Prostate gland (tissue), 2 donors: ENCODE measurements around the gene MPHOSPH9. TPM values are rescaled to one million over a fixed set of nuclear protein-coding genes. Genes with fewer than 3 reads are reported as not detected.
A peak's percentile ranks its signal among the peaks of the same experiment; 100 is the strongest.

Source experiments
- DNase-seq: peaks from one replicate; pipeline ENCODE4 v3.0.0-alpha.2; 2019; ENCODE audit warnings: low spot score
- H3K27ac ChIP-seq, 2 donors: fragments of 200-600 bp; sonication (generic); 2 replicates each; pipeline ENCODE4 v1.5.1; 2017 to 2019
- H3K27me3 ChIP-seq: fragments of 200-600 bp; sonication (generic); replicated peaks from 2 replicates; pipeline ENCODE4 v1.5.1; 2019; ENCODE audit not compliant: insufficient read depth
- H3K36me3 ChIP-seq, 2 donors: fragments of 200-600 bp; sonication (generic); 1 replicate in 1 of 2; 2 replicates in 1 of 2; pipeline versions ENCODE4 v1.5.1 to v1.8.1; 2017 to 2019
- H3K4me1 ChIP-seq: fragments of 200-600 bp; sonication (generic); replicated peaks from 2 replicates; pipeline ENCODE4 v1.5.1; 2019
- H3K4me3 ChIP-seq, 2 donors: fragments of 200-600 bp; sonication (generic); 2 replicates each; pipeline ENCODE4 v1.5.1; 2017 to 2019
- H3K9me3 ChIP-seq: fragments of 200-600 bp; sonication (generic); 2 replicates; pipeline ENCODE4 v1.5.1; 2017
- POLR2A ChIP-seq: fragments of 450-650 bp; IDR thresholded peaks from one replicate; pipeline ENCODE4 v1.6.1; 2016; ENCODE audit warnings: antibody characterized with exemption, mild to moderate bottlenecking
- POLR2AphosphoS5 ChIP-seq: sonication (generic); formaldehyde crosslinking; IDR thresholded peaks from one replicate; pipeline ENCODE4 v1.6.1; 2017; ENCODE audit warnings: antibody characterized with exemption
- WGBS: methylation state at CpG from one replicate; pipeline ENCODE4 v1.1.5; 2018; 5-methylcytosine and 5-hydroxymethylcytosine counted together
- intact Hi-C: fragments of 100-400 bp; cut with DNase I; formaldehyde crosslinking; loops from one replicate; pipeline ENCODE4 v1.14.2; 2022
- total RNA-seq, 2 donors: library from RNA; depleted of rRNA; stranded (reverse); fragments of >200 nt; gene quantifications; one replicate each; pipeline ENCODE4 v1.1.0, GENCODE V29; 2016
- TF ChIP-seq, protein P1 (sequence below), 4 experiments: fragments of 200-600 bp in 2 of 4; fragments of 450-650 bp in 2 of 4; sonication (generic) in 2 of 4; IDR thresholded peaks; 1 replicate in 3 of 4; 2 replicates in 1 of 4; pipeline ENCODE4 v1.5.1; 2016 to 2019; ENCODE audit warnings: antibody characterized with exemption in 4 of 4, mild to moderate bottlenecking in 2 of 4, moderate library complexity in 2 of 4

MPHOSPH9 gene
- total RNA-seq, 2 donors from 2014 or later = 24.3 to 25.0 TPM

GRCh38 chr12:123148655-123149054 lies 84.3 kb downstream of the MPHOSPH9 start:
- TF ChIP-seq, protein P1, sequence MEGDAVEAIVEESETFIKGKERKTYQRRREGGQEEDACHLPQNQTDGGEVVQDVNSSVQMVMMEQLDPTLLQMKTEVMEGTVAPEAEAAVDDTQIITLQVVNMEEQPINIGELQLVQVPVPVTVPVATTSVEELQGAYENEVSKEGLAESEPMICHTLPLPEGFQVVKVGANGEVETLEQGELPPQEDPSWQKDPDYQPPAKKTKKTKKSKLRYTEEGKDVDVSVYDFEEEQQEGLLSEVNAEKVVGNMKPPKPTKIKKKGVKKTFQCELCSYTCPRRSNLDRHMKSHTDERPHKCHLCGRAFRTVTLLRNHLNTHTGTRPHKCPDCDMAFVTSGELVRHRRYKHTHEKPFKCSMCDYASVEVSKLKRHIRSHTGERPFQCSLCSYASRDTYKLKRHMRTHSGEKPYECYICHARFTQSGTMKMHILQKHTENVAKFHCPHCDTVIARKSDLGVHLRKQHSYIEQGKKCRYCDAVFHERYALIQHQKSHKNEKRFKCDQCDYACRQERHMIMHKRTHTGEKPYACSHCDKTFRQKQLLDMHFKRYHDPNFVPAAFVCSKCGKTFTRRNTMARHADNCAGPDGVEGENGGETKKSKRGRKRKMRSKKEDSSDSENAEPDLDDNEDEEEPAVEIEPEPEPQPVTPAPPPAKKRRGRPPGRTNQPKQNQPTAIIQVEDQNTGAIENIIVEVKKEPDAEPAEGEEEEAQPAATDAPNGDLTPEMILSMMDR (IDR thresholded peaks at IDR 0.05) = no peak
- TF ChIP-seq POLR2AphosphoS5 (no peak), POLR2A (no peak)
- no peak for DNase-seq
- Histone ChIP-seq H3K4me3 (no peak overlapping the region), H3K9me3 (no peaks in the 10 kb centered on the region), H3K27me3 (no peaks in the 10 kb centered on the region), H3K27ac (peak overlapping the region in 1 of 2 donors; percentile 74), H3K4me1 (peaks cover 6% of the 10 kb centered on the region), H3K36me3 (no peaks in the 10 kb centered on the region)
- 76% methylated on average over 5 of the region's 5 CpGs for WGBS
- intact Hi-C loops = no loop called here

DNA sequence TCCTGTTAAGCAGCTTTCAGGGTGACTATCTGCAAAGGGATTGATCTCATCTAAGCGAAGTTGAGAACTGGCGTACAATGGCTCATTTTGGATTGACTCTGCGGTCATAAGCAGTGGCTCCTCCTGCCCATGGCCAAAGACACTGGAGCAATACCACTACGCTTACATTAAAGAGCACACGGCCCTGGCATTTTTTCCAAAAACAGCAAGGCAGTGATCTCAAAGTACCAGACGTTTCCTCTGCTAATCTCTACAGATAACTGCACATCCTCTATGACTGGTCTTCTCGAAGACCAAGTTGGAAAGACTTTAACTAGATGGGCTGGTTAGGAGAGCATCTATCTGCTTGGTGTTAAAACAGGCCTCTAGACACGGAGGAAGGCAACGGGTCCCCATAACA lies 84.7 kb downstream of the MPHOSPH9 start:
- Histone ChIP-seq H3K27me3 (no peaks in the 10 kb centered on the region), H3K9me3 (no peaks in the 10 kb centered on the region), H3K27ac (no peak overlapping the region), H3K36me3 (no peaks in the 10 kb centered on the region), H3K4me1 (peaks cover 6% of the 10 kb centered on the region), H3K4me3 (no peak overlapping the region)
- intact Hi-C loops = no loop called here
- TF ChIP-seq, protein P1 (IDR thresholded peaks at IDR 0.05) = no peak
- TF ChIP-seq POLR2A (no peak), POLR2AphosphoS5 (no peak)
- 77% methylated on average over 9 of the region's 9 CpGs for WGBS
- no peak for DNase-seq

DNA sequence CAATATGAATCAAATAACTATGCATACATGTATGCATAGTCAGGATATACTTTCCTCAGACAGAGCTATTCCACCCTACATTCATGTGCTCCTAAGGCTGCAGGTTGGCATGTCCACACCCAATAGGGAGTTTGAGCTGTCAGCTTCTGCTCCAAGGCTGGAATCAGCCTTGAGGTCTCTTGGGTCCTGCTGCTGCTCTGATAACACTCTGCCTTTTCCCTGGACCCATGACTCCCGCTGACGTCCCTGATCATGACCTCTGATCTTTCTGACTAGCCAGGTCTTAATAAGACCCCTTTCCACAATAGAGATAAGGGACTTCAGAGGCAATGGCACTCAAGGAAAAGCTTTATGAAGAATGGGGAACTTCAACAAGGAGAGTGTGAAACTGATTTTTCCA lies 87.7 kb downstream of the MPHOSPH9 start:
- no peak for TF ChIP-seq POLR2AphosphoS5
- TF ChIP-seq, protein P1 (IDR thresholded peaks at IDR 0.05) = no peak
- TF ChIP-seq POLR2A = no peak
- peaks cover 13% of the 10 kb centered on the region for H3K4me1 ChIP-seq
- H3K9me3 ChIP-seq = no peaks in the 10 kb centered on the region
- H3K4me3 ChIP-seq = no peak overlapping the region
- intact Hi-C loops = no loop called here
- H3K27me3 ChIP-seq = no peaks in the 10 kb centered on the region
- H3K27ac ChIP-seq = no peak overlapping the region
- no peak for DNase-seq
- 80% methylated on average over 2 of the region's 2 CpGs for WGBS
- no peaks in the 10 kb centered on the region for H3K36me3 ChIP-seq

GRCh38 chr12:123143736-123144461 lies 89.0 kb downstream of the MPHOSPH9 start:
- H3K27ac ChIP-seq = no peak overlapping the region
- no peak overlapping the region for H3K4me3 ChIP-seq
- no peak for DNase-seq
- H3K36me3 ChIP-seq = no peaks in the 10 kb centered on the region
- no peaks in the 10 kb centered on the region for H3K27me3 ChIP-seq
- WGBS = 76% methylated on average over 4 of the region's 4 CpGs
- TF ChIP-seq, protein P1 (IDR thresholded peaks at IDR 0.05) = no peak
- TF ChIP-seq POLR2A (no peak), POLR2AphosphoS5 (no peak)
- no peaks in the 10 kb centered on the region for H3K9me3 ChIP-seq
- H3K4me1 ChIP-seq = peaks cover 10% of the 10 kb centered on the region
- intact Hi-C loops = loop anchor here (5.0 kb wide), 1 partner anchor 47 kb away; no protein-coding TSS in a partner anchor
